WTC11 (cell line): ENCODE data around the gene TPRG1L. TPM values are rescaled to one million over a fixed set of nuclear protein-coding genes. Genes with fewer than 3 reads are reported as not detected.

ENCODE experiments used
- ATAC-seq: fragments of 200-7000 bp; cut with Tn5 transposase; 2 replicates; pipeline ENCODE4 v1.10.0; 2021; ENCODE audit warnings: mild to moderate bottlenecking, moderate library complexity
- CTCF ChIA-PET: fragments of 300-600 bp; sonication (Branson Sonifier 250); formaldehyde crosslinking; loops from one replicate; lab custom pipeline; 2021; ENCODE audit warnings: antibody characterized with exemption; lab: Charles Lee
- POLR2A ChIA-PET: fragments of 350-600 bp; sonication (Branson Sonifier 250); formaldehyde crosslinking; loops from one replicate; lab custom pipeline; 2021; ENCODE audit warnings: antibody characterized with exemption; lab: Charles Lee
- DNase-seq: peaks from one replicate; pipeline ENCODE4 v3.0.0; 2021; ENCODE audit warnings: low spot score
- H3K27ac Mint-ChIP-seq: 2 replicates; pipeline ENCODE4 v1.8.0; 2021; ENCODE audit warnings: mixed read lengths
- H3K27me3 Mint-ChIP-seq: 2 replicates; pipeline ENCODE4 v1.8.0; 2021; ENCODE audit warnings: low read depth, mild to moderate bottlenecking, moderate library complexity, mixed read lengths
- H3K36me3 Mint-ChIP-seq: 2 replicates; pipeline ENCODE4 v1.8.0; 2021; ENCODE audit warnings: mixed read lengths
- H3K4me1 Mint-ChIP-seq: 2 replicates; pipeline ENCODE4 v1.8.0; 2022; ENCODE audit warnings: mixed read lengths
- H3K4me3 Mint-ChIP-seq: 2 replicates; pipeline ENCODE4 v1.8.0; 2021; ENCODE audit warnings: mild to moderate bottlenecking, moderate library complexity, mixed read lengths
- H3K9me3 Mint-ChIP-seq: 2 replicates; pipeline ENCODE4 v1.8.0; 2021; ENCODE audit warnings: mixed read lengths
- ARID4B ChIP-seq: sonication (generic); formaldehyde crosslinking; IDR thresholded peaks from 2 replicates; pipeline ENCODE4 v1.8.0; 2023; ENCODE audit warnings: missing genetic modification reagents, mild to moderate bottlenecking, borderline replicate concordance
- ATF1 ChIP-seq: sonication (generic); formaldehyde crosslinking; IDR thresholded peaks from 2 replicates; pipeline ENCODE4 v1.8.1; 2023; ENCODE audit warnings: mild to moderate bottlenecking, moderate library complexity, missing genetic modification reagents
- ESRRA ChIP-seq: sonication (generic); formaldehyde crosslinking; IDR thresholded peaks from 2 replicates; pipeline ENCODE4 v1.8.1; 2022; ENCODE audit warnings: mild to moderate bottlenecking, missing genetic modification reagents, borderline replicate concordance
- FOXJ3 ChIP-seq: sonication (generic); formaldehyde crosslinking; IDR thresholded peaks from 2 replicates; pipeline ENCODE4 v1.9.0; 2021; ENCODE audit warnings: missing genetic modification reagents, mild to moderate bottlenecking, borderline replicate concordance
- FOXK1 ChIP-seq: sonication (generic); formaldehyde crosslinking; IDR thresholded peaks from 2 replicates; pipeline ENCODE4 v1.8.0; 2022; ENCODE audit warnings: mild to moderate bottlenecking, moderate library complexity, missing genetic modification reagents
- IRF2 ChIP-seq: sonication (generic); formaldehyde crosslinking; IDR thresholded peaks from 2 replicates; pipeline ENCODE4 v1.8.0; 2022; ENCODE audit warnings: low read depth, missing genetic modification reagents, borderline replicate concordance
- MLX ChIP-seq: sonication (generic); formaldehyde crosslinking; IDR thresholded peaks from 2 replicates; pipeline ENCODE4 v1.8.1; 2023; ENCODE audit warnings: mild to moderate bottlenecking, missing genetic modification reagents, moderate library complexity
- NR2C2 ChIP-seq: sonication (generic); formaldehyde crosslinking; IDR thresholded peaks from 2 replicates; pipeline ENCODE4 v1.8.0; 2022; ENCODE audit warnings: mild to moderate bottlenecking, missing genetic modification reagents
- SMAD4 ChIP-seq: sonication (generic); formaldehyde crosslinking; IDR thresholded peaks from 2 replicates; pipeline ENCODE4 v1.8.0; 2022; ENCODE audit warnings: mild to moderate bottlenecking, missing genetic modification reagents
- TP53 ChIP-seq: sonication (generic); formaldehyde crosslinking; IDR thresholded peaks from 2 replicates; pipeline ENCODE4 v1.8.1; 2023; ENCODE audit warnings: mild to moderate bottlenecking, missing genetic modification reagents
- ZNF396 ChIP-seq: fragments of 250-450 bp; sonication (Bioruptor Pico); IDR thresholded peaks from 2 replicates; pipeline ENCODE4 v1.8.0; 2021; ENCODE audit warnings: mild to moderate bottlenecking, moderate library complexity, borderline replicate concordance
- total RNA-seq: library from RNA; stranded (reverse); gene quantifications from 3 replicates; pipeline ENCODE4 v1.2.3, GENCODE V29; 2021
- TF ChIP-seq, protein P1 (sequence below): sonication (generic); formaldehyde crosslinking; conservative IDR thresholded peaks from 2 replicates; pipeline ENCODE4 v1.8.1; 2022; ENCODE audit warnings: mild to moderate bottlenecking, missing genetic modification reagents
- TF ChIP-seq, protein P2 (sequence below): sonication (generic); formaldehyde crosslinking; IDR thresholded peaks from 2 replicates; pipeline ENCODE4 v1.8.0; 2022; ENCODE audit warnings: mild to moderate bottlenecking, missing genetic modification reagents
- TF ChIP-seq, protein P3 (sequence below): fragments of 200-600 bp; IDR thresholded peaks from 2 replicates; pipeline ENCODE4 v1.8.0; 2022; ENCODE audit warnings: antibody characterized with exemption

The TPRG1L gene
- total RNA-seq, 1 experiment from 2014 or later: 20.9 TPM

- ATAC-seq: no peak
These were observed 21.0 kb upstream of the TPRG1L start for GRCh38 chr1:3603571-3604467.

More at GRCh38 chr1:3603571-3604467, 21.0 kb upstream of the TPRG1L start:
- Mint-ChIP-seq H3K36me3 (no peaks in the 10 kb centered on the region), H3K4me3 (no peak overlapping the region), H3K9me3 (no peaks in the 10 kb centered on the region)
- POLR2A ChIA-PET: no interaction called here
- TF ChIP-seq IRF2 (CRISPR knock-in tag): no peak
- TF ChIP-seq FOXK1 (CRISPR knock-in tag): no peak
- no peak for TF ChIP-seq NR2C2 (CRISPR knock-in tag)
- TF ChIP-seq, protein P1, sequence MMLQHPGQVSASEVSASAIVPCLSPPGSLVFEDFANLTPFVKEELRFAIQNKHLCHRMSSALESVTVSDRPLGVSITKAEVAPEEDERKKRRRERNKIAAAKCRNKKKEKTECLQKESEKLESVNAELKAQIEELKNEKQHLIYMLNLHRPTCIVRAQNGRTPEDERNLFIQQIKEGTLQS (CRISPR knock-in tag): no peak
- no peak for TF ChIP-seq ZNF396 (CRISPR knock-in tag)
- no peak for TF ChIP-seq TP53 (CRISPR knock-in tag)
- no peak for TF ChIP-seq ESRRA (CRISPR knock-in tag)
- TF ChIP-seq, protein P2, sequence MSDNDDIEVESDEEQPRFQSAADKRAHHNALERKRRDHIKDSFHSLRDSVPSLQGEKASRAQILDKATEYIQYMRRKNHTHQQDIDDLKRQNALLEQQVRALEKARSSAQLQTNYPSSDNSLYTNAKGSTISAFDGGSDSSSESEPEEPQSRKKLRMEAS (CRISPR knock-in tag): no peak
- TF ChIP-seq FOXJ3 (CRISPR knock-in tag): no peak
- TF ChIP-seq, protein P3, sequence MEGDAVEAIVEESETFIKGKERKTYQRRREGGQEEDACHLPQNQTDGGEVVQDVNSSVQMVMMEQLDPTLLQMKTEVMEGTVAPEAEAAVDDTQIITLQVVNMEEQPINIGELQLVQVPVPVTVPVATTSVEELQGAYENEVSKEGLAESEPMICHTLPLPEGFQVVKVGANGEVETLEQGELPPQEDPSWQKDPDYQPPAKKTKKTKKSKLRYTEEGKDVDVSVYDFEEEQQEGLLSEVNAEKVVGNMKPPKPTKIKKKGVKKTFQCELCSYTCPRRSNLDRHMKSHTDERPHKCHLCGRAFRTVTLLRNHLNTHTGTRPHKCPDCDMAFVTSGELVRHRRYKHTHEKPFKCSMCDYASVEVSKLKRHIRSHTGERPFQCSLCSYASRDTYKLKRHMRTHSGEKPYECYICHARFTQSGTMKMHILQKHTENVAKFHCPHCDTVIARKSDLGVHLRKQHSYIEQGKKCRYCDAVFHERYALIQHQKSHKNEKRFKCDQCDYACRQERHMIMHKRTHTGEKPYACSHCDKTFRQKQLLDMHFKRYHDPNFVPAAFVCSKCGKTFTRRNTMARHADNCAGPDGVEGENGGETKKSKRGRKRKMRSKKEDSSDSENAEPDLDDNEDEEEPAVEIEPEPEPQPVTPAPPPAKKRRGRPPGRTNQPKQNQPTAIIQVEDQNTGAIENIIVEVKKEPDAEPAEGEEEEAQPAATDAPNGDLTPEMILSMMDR: no peak
- TF ChIP-seq SMAD4 (CRISPR knock-in tag): no peak
- TF ChIP-seq ATF1 (CRISPR knock-in tag): no peak
- no peak for TF ChIP-seq ARID4B
- no peak for TF ChIP-seq MLX (CRISPR knock-in tag)
- TF ChIP-seq, all 79 proteins: peak for 0
- CTCF ChIA-PET: interaction anchor here (1.0 to 3.7 kb wide), 2 partner anchors 12 to 15 kb away, joined by 4 to 16 read pairs; no protein-coding TSS in a partner anchor
- DNase-seq: no peak
- Mint-ChIP-seq H3K27ac (no peak overlapping the region), H3K27me3 (no peaks in the 10 kb centered on the region), H3K4me1 (peaks cover 3% of the 10 kb centered on the region; the same call in 1 of the 2 replicates)
